Endometrial microvascular endothelial cells (primary cell): ENCODE results near the gene FAM181A. TPM values are rescaled to one million over a fixed set of nuclear protein-coding genes. Genes with fewer than 3 reads are reported as not detected.

Experiments
- in situ Hi-C: cut with HindIII; loops from 2 replicates; pipeline ENCODE4 v1.10.0; 2017; ENCODE audit warnings: low sequenced_read_pairs, low pct_unique_long_range_greater_than_20kb; ENCODE audit errors: inconsistent ontology term
- total RNA-seq: library from RNA; depleted of rRNA; stranded (reverse); fragments of >200 nt; gene quantifications from one replicate; pipeline ENCODE4 v1.2.3, GENCODE V29; 2015; ENCODE audit errors: inconsistent ontology term

The FAM181A gene
- total RNA-seq, 1 donor from 2014 or later = not detected

GRCh38 chr14:93902619-93903307, 24.4 kb upstream of the FAM181A start:
- in situ Hi-C loops = no loop called here

- in situ Hi-C loops = no loop called here
Measured at GRCh38 chr14:93903342-93904184, 23.6 kb upstream of the FAM181A start.

DNA sequence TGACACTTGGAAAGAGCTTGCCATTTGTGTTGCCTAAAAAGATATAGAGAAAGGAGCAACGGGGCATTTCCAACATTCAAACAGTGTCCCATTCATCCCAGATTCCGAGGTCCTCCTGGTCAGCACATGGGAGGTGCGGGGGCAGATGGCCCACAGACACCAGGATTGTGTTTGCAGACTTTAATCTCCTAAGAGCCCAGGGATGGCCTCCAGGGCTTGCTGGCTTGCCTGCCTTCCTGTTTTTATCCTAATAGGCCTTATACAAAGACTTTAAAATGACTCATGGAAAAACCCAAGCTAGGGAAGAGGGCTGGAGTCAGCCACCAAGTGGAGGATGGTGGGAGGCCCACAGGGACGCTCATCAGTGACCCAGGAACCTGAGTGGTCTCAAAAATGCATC, 21.5 kb upstream of the FAM181A start:
- in situ Hi-C loops = no loop called here

GRCh38 chr14:93906341-93907329, 20.5 kb upstream of the FAM181A start:
- in situ Hi-C loops = no loop called here

DNA sequence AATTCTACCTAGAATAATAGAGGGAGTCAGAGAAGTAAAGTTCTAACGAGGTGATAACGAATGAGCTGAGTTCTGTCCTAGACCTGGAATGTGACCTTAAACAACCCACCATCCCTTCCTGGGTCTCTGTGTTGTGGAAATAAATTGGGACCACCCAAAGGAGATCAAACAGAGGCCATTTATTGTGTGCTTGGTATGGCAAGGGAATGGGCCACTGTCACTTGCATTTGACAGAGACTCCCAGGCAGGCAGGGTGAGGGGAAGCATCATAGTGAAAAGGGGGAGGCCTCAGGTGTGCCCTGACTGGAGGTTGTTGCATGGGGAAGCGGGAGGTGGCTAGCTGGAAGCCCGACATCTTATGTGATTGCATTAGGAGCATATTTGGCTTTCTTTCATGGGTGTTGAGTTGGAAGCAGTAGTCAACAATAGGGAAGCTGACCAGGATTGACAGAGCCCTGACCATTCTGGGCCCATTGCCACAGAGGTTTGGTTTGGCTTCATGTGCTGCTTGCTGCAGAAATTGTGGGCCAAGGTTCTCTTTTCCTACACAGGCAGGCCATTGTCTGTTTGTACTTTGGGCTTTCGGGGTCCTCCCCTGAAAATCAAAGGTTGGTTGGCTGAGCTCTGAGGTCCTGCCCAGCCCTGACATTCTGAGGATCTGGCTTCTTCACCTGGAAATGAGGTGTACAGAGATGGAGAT, 17.6 kb upstream of the FAM181A start:
- in situ Hi-C loops = no loop called here

DNA sequence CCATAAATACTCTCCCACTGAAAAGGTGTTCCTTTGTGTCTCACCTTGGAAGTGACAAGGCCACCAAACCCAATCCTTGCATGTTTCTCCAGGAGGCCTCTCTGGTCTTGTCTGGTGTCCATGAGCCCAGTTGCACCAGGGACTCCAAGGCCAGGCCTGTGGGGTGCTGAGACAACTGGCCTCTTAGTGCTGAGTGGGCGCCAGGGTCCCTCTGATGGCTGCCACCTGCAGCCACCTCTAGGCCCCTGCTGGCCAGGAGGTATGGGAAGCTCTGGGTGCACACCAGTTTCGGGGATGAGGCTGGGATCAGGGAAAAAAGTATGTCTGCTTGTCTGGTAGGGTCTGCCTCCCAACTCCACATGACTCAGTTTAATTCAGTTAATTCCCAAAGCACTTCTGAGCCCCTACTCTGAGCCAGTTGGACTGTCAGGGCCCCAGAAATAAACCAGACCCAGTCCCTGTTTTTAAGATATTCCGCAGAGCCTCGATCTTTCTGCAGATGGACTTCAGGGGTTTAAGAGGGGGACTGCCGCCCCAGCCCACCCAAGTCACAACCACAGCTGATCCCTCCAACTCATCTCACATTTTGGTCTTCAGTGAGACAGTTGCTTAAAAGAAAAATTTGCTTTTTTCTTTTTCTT, 15.0 kb upstream of the FAM181A start:
- in situ Hi-C loops = no loop called here

DNA sequence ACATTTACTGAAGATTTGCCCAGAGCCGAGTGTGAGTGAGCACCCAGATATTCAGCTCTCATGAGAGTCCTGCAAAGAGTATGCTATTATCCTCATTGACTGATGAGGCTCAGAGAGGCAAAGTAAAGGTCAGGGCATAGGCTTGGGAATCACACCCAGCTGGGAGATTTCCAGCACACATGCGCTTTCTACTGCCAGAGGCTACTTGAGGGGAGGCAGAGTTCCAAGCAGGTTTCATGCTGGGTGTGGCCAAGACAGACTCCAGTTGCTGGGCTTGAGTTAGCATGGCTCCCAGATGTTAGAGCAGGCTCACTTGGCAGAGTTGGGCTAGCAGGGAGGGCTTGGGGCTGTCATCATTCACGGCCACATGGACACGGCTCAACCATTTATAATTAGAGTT, 14.4 kb upstream of the FAM181A start:
- in situ Hi-C loops = no loop called here

GRCh38 chr14:93914278-93914677, 12.9 kb upstream of the FAM181A start:
- in situ Hi-C loops = no loop called here

- in situ Hi-C loops = no loop called here
Measured at GRCh38 chr14:93915070-93915705, 12.0 kb upstream of the FAM181A start.

DNA sequence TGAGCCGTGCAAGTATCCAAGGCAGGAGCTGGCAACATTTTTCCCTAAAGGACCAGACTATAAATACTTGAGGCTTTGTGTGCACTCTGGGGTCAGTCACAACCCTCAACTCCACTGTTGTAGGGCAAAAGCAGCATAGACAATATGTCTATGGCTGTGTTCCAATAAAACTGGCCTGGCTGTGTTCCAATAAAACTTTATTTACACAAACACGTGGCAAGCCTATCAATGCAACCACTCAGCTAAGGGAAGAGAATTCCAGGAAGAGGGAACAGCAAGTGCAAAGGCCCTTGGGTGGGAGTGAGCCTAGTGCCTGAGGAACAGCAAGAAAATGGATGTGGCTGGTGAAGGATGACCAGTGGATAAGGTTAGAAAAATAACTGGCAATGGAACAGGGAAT, 11.3 kb upstream of the FAM181A start:
- in situ Hi-C loops = no loop called here

DNA sequence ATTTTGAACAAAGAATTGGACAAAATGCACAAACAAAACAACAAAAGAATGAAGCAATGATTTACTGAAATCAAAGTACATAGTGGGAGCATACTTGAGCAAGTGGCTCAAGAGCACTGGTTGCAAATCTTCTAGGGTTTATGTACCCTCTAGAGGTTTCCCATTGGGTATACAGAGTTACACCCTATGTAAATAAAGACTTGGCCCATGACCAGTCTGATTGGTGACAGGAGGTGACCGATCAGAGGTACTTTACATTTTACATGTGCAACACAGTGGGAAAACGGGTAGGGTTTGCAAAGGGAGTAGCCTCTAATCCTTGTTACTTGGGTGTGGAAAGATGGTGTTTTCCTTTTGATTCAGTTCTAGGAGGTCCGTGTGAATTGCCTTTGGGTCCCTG, 10.6 kb upstream of the FAM181A start:
- in situ Hi-C loops = no loop called here

- in situ Hi-C loops = no loop called here
Measured at GRCh38 chr14:93917141-93917540, 10.0 kb upstream of the FAM181A start.

DNA sequence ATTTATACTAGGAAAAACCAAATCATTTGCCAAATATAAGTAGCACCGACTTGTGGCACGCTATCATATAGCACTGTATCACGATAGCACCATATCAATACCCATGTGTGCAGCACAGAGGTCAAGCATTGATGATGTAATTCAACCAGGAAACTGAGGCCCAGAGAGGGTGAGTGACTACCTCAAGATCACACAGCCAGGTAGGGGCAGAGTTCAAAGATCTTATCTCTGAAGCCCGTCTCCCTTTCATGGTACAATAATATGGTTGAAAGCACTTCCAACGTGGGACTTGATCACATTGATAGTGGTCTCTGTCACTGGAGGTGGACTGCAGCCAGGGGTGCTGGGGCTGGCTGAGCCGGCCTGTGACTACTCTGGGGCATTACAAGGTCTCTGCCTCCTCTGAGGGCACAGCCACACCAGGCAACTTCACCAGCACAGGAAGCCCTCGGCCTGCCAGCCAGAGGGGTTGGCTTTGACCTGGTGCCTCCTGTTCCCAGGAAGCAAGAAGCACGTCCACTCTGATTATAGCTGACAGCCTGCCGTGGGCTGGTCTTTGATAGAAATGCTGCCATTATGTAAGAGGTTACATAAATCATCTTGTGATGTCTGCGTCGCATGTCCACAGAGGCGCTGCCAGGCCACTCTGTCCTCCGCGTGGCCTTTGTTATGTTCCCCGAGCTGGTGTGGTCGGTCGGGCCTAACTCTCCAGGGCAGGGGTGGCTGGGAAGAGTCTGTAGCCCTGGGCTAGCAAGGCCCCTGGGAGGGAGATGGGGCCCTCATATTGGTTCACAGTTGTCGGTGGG, 5.9 kb upstream of the FAM181A start:
- in situ Hi-C loops = no loop called here

DNA sequence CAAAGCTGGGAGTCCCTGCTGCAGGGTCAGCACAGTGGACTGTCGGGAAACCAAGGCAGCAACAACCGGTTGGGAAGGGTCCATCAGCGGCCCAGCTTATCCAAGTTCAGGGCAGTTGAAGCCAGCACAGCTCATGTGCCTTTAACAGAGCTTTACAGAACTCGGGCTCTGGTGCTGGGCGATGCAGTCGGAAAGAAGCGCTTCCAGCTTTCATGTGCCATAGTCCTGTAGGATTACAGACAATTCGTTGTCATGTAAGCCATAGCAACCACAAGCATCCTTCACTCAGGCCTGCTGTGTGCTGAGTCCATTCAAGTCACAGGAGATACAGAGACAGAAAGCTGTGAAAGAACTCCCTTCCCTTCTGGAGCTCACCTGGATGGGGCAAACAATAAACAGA, 3.5 kb upstream of the FAM181A start:
- in situ Hi-C loops = no loop called here

DNA sequence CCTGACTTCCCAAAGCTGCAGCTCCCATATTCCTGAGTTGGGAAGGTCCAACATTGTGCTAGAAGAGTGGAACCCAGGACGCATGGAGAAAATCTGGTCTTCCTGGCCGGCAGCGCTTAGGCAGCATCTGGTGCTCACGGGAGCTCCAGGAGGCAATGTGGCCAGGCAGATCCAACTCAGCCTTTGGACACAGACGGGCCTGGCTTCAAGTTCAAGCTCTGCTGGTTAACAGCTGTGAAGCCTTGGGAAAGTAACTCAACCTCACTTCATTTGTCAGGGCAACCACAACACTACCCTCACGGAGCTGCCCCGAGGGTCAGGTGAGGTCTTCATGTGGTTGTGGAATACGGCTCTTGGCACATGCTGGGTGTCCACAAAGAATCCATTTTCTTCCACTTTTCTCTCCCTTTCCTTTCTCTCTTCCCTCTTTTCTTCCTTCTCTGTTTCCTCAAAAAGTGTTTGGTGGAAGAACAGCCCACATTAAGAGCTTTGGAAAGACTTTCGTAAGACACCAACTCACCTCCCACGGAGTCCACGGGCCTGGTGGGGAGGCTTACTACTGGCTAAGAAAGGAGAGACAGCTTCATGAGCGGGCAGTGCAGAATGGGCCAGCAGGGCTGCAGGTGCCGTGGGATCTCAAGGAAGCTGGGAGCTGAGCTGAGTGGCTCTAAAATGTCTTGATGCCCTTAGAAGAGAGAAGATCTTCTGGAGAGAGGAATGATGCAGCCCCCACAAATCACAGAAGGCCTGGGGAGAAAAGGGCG, 2.4 kb upstream of the FAM181A start:
- in situ Hi-C loops = no loop called here

DNA sequence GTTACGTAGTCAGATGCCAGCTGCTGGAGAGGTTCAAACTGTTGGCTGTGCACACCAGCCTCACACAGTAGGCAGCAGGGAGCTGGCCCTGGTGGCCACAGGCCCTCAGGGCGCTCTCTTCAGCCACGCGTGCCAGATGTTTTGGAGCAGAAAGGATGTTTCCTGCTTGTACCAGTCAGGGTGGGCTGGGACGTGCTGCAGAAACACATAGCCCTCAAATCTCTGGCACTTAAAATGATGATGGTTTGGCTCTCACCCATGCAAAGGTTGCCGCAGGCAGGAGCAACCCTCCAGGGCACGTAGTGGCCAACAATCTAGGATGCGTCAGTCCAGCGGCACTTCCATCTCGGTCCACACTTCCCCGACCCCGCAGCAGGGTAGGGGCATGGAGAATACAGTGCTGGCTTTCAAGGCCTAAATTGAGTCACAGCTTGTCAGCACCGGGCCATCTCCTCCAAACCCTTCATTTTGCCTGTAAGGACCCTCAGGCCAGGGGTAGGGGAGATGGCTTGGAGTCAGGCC, 1.7 kb upstream of the FAM181A start:
- in situ Hi-C loops = no loop called here
